ENCODE results near the gene JAK1.

JAK1 gene

GRCh38 chr1:64814427-64814826 is 151.9 kb downstream of the JAK1 start:
- H3K9me3 ChIP-seq (ENCODE audit: control insufficient read depth, insufficient read depth, low read depth, low read length) = no peaks in the 10 kb centered on the region
- TF ChIP-seq ZNF670 (tag by site-specific recombination; IDR thresholded peaks at IDR 0.05; ENCODE audit: low read depth) (no peak), FEZF1 (tag by site-specific recombination; IDR thresholded peaks at IDR 0.05) (no peak)
- H3K27ac ChIP-seq (ENCODE audit: extremely low read depth, low read depth, low read length) = no peak overlapping the region
- peaks cover 3 to 25% of the 10 kb centered on the region in 2 experiments for H3K36me3 ChIP-seq (ENCODE audit: control insufficient read depth in 2 of 2, insufficient read depth in 1 of 2, low read length in 2 of 2)
- POLR2A ChIA-PET = no interaction called here
- no peak overlapping the region for H3K4me3 ChIP-seq (ENCODE audit: low read depth, low read length)
- CTCF ChIA-PET = interaction anchor here (0.6 kb wide), 1 partner anchor 470 kb away, joined by 3 read pairs; no protein-coding TSS in a partner anchor
- H3K4me1 ChIP-seq (ENCODE audit: control insufficient read depth, insufficient read depth, low read length) = no peaks in the 10 kb centered on the region

DNA sequence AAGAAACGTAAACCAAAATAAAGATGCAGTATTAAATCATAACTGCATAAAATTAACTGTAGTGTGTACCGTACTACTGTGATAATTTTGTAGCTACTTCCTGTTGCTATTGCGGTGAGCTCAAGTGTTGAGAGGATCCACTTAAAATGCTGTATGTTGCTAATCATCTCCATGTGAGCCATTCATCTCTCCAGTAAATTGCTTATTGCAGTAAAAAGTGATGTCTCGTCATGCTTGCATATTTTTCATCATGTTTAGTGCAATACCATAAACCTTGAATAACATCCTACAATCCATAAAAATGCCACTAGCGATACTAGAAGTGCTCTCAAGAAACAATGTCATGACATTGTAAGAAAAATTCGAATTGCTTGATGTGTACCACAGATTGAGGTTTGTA is 155.2 kb downstream of the JAK1 start:
- no peak for TF ChIP-seq ZNF514 (tag by site-specific recombination; IDR thresholded peaks at IDR 0.05)
- no peak for TF ChIP-seq ZNF654 (tag by site-specific recombination; IDR thresholded peaks at IDR 0.05; ENCODE audit: low read depth)
- TF ChIP-seq KLF10 (tag by site-specific recombination; IDR thresholded peaks at IDR 0.05) = no peak
- TF ChIP-seq WT1 (tag by site-specific recombination; IDR thresholded peaks at IDR 0.05) = no peak
- TF ChIP-seq ZFP3 (tag by site-specific recombination; IDR thresholded peaks at IDR 0.05; ENCODE audit: low read depth) = no peak
- TF ChIP-seq ZNF10 (tag by site-specific recombination; IDR thresholded peaks at IDR 0.05) = no peak
- TF ChIP-seq FEZF1 (tag by site-specific recombination; IDR thresholded peaks at IDR 0.05) = no peak
- TF ChIP-seq ZBTB20 (tag by site-specific recombination; IDR thresholded peaks at IDR 0.05) = no peak
- TF ChIP-seq KLF16 (tag by site-specific recombination; IDR thresholded peaks at IDR 0.05) = no peak
- no peak for TF ChIP-seq ZNF639 (tag by site-specific recombination; IDR thresholded peaks at IDR 0.05)
- TF ChIP-seq ZNF23 (tag by site-specific recombination; IDR thresholded peaks at IDR 0.05; ENCODE audit: borderline replicate concordance) = no peak
- Histone ChIP-seq H3K4me1 (ENCODE audit: control insufficient read depth, insufficient read depth, low read length) (no peaks in the 10 kb centered on the region), H3K27ac (ENCODE audit: extremely low read depth, low read depth, low read length) (no peak overlapping the region), H3K36me3 (ENCODE audit: control insufficient read depth in 2 of 2, insufficient read depth in 1 of 2, low read length in 2 of 2) (peaks cover 12 to 32% of the 10 kb centered on the region in 2 experiments), H3K9me3 (ENCODE audit: control insufficient read depth, insufficient read depth, low read depth, low read length) (no peaks in the 10 kb centered on the region), H3K4me3 (ENCODE audit: low read depth, low read length) (no peak overlapping the region)
- CTCF ChIA-PET = no interaction called here
- POLR2A ChIA-PET = no interaction called here

DNA sequence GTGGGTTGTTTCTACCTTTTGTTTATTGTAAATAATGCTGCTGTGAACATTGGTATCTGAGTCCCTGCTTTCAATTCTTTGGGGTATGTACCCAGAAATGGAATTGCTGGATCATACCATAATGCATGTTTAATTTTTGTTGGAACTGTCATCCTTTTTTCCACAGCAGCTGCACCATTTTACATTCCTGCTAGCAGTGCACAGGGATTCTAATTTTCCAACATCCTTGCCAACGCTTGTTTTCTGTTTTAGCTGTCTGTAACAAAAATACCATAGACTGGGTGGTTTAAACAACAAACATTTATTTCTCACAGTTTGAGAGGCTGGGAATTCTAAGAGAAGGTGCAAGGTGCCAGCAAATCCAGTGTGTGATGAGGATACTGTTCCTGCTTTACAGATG is 156.3 kb downstream of the JAK1 start:
- Histone ChIP-seq H3K27ac (ENCODE audit: extremely low read depth, low read depth, low read length) (no peak overlapping the region), H3K4me1 (ENCODE audit: control insufficient read depth, insufficient read depth, low read length) (no peaks in the 10 kb centered on the region), H3K36me3 (ENCODE audit: control insufficient read depth in 2 of 2, insufficient read depth in 1 of 2, low read length in 2 of 2) (peaks cover 12 to 26% of the 10 kb centered on the region in 2 experiments), H3K9me3 (ENCODE audit: control insufficient read depth, insufficient read depth, low read depth, low read length) (no peaks in the 10 kb centered on the region), H3K4me3 (ENCODE audit: low read depth, low read length) (no peak overlapping the region)
- ChIA-PET POLR2A (no interaction called here), CTCF (no interaction called here)
- TF ChIP-seq ZNF558 (tag by site-specific recombination; IDR thresholded peaks at IDR 0.05) = no peak
- no peak for TF ChIP-seq ZSCAN23 (tag by site-specific recombination; IDR thresholded peaks at IDR 0.05)

- no peaks in the 10 kb centered on the region for H3K4me1 ChIP-seq (ENCODE audit: control insufficient read depth, insufficient read depth, low read length)
- peaks cover 12 to 25% of the 10 kb centered on the region in 2 experiments for H3K36me3 ChIP-seq (ENCODE audit: control insufficient read depth in 2 of 2, insufficient read depth in 1 of 2, low read length in 2 of 2)
- CTCF ChIA-PET = no interaction called here
- H3K27ac ChIP-seq (ENCODE audit: extremely low read depth, low read depth, low read length) = no peak overlapping the region
- H3K9me3 ChIP-seq (ENCODE audit: control insufficient read depth, insufficient read depth, low read depth, low read length) = no peaks in the 10 kb centered on the region
- H3K4me3 ChIP-seq (ENCODE audit: low read depth, low read length) = no peak overlapping the region
- POLR2A ChIA-PET = no interaction called here
- no peak for TF ChIP-seq ZNF391 (tag by site-specific recombination; IDR thresholded peaks at IDR 0.05; ENCODE audit: borderline replicate concordance, low read depth)
- TF ChIP-seq ZNF623 (tag by site-specific recombination; IDR thresholded peaks at IDR 0.05) = peak; percentile 50
- TF ChIP-seq ZNF311 (tag by site-specific recombination; IDR thresholded peaks at IDR 0.05; ENCODE audit: borderline replicate concordance) = no peak
- TF ChIP-seq ZNF394 (tag by site-specific recombination; IDR thresholded peaks at IDR 0.05; ENCODE audit: borderline replicate concordance) = peak; percentile 82; the same call in 1 of the 2 replicates
- TF ChIP-seq ZNF571 (tag by site-specific recombination; IDR thresholded peaks at IDR 0.05) = no peak
- TF ChIP-seq ZNF600 (tag by site-specific recombination; IDR thresholded peaks at IDR 0.05) = no peak
- no peak for TF ChIP-seq ZFP3 (tag by site-specific recombination; IDR thresholded peaks at IDR 0.05; ENCODE audit: low read depth)
- no peak for TF ChIP-seq SCRT1 (tag by site-specific recombination; IDR thresholded peaks at IDR 0.05; ENCODE audit: borderline replicate concordance)
- TF ChIP-seq ZNF121 (tag by site-specific recombination; IDR thresholded peaks at IDR 0.05) = no peak
- TF ChIP-seq, protein P1, sequence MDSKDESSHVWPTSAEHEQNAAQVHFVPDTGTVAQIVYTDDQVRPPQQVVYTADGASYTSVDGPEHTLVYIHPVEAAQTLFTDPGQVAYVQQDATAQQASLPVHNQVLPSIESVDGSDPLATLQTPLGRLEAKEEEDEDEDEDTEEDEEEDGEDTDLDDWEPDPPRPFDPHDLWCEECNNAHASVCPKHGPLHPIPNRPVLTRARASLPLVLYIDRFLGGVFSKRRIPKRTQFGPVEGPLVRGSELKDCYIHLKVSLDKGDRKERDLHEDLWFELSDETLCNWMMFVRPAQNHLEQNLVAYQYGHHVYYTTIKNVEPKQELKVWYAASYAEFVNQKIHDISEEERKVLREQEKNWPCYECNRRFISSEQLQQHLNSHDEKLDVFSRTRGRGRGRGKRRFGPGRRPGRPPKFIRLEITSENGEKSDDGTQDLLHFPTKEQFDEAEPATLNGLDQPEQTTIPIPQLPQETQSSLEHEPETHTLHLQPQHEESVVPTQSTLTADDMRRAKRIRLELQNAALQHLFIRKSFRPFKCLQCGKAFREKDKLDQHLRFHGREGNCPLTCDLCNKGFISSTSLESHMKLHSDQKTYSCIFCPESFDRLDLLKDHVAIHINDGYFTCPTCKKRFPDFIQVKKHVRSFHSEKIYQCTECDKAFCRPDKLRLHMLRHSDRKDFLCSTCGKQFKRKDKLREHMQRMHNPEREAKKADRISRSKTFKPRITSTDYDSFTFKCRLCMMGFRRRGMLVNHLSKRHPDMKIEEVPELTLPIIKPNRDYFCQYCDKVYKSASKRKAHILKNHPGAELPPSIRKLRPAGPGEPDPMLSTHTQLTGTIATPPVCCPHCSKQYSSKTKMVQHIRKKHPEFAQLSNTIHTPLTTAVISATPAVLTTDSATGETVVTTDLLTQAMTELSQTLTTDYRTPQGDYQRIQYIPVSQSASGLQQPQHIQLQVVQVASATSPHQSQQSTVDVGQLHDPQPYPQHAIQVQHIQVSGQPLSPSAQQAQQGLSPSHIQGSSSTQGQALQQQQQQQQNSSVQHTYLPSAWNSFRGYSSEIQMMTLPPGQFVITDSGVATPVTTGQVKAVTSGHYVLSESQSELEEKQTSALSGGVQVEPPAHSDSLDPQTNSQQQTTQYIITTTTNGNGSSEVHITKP (tag by site-specific recombination; IDR thresholded peaks at IDR 0.05) = no peak
- no peak for TF ChIP-seq WT1 (tag by site-specific recombination; IDR thresholded peaks at IDR 0.05)
- TF ChIP-seq ZBTB1 (tag by site-specific recombination; IDR thresholded peaks at IDR 0.05) = no peak
- no peak for TF ChIP-seq ZNF175 (tag by site-specific recombination; IDR thresholded peaks at IDR 0.05)
- TF ChIP-seq ZFP37 (tag by site-specific recombination; IDR thresholded peaks at IDR 0.05) = no peak
- no peak for TF ChIP-seq OVOL3 (tag by site-specific recombination; IDR thresholded peaks at IDR 0.05)
Observed at GRCh38 chr1:64809309-64809708, 157.0 kb downstream of the JAK1 start.

Measured in HEK293 (cell line).